Measurements from ENCODE around the gene AURKA.

DNA sequence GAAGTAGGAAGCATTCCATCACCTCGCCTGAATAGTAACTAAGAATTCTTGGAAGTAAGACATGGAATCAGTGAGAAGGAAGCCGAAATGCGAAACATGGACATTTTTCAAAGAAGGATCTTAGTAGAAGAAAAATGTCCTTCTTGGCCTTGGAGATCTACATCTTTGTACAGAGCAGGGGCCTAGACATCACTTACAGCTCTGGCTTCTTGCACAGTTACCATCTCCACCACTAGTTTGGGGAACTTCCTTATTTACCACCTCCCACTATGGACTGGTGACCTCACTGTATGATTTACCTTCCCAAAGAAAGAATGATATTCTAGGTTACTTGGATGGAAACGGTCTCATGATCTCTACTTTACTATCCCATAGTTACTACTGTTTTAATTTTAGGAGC is 35.8 kb upstream of the AURKA start:
- TF ChIP-seq, protein P1, sequence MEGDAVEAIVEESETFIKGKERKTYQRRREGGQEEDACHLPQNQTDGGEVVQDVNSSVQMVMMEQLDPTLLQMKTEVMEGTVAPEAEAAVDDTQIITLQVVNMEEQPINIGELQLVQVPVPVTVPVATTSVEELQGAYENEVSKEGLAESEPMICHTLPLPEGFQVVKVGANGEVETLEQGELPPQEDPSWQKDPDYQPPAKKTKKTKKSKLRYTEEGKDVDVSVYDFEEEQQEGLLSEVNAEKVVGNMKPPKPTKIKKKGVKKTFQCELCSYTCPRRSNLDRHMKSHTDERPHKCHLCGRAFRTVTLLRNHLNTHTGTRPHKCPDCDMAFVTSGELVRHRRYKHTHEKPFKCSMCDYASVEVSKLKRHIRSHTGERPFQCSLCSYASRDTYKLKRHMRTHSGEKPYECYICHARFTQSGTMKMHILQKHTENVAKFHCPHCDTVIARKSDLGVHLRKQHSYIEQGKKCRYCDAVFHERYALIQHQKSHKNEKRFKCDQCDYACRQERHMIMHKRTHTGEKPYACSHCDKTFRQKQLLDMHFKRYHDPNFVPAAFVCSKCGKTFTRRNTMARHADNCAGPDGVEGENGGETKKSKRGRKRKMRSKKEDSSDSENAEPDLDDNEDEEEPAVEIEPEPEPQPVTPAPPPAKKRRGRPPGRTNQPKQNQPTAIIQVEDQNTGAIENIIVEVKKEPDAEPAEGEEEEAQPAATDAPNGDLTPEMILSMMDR (IDR thresholded peaks at IDR 0.05) = no peak
- TF ChIP-seq POLR2A (IDR thresholded peaks at IDR 0.05) = no peak
